ENCODE measurements around the gene CCDC43.
"Not testable (repeated sequence)": the region's sequence is repeated elsewhere in the genome, so short reads cannot be mapped to it uniquely, and the experiment has no call there.

The CCDC43 gene

DNA sequence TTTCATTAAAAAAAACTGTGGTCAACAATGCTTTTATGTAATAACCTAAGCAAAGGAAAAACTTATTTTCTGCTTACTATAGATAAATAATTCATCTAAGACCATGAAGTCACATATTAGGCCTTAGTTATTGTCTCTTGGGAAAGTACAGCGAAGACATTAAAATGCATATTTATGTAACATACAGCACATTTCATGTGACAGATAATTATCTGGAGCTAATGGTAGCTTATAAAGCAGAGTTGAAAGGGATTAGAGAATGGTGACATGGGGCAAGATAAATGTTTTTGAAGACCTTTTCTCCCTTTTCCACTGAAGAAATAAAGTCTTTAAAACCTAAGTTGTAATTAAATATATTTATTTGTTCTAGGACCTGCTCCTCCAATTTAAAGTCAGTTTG, 23.6 kb downstream of the CCDC43 start:
- DNase-seq: no peak

- DNase-seq: no peak
Measured at GRCh38 chr17:44664867-44665266, 24.7 kb downstream of the CCDC43 start.

GRCh38 chr17:44663095-44663494, 26.5 kb downstream of the CCDC43 start:
- no peak for DNase-seq

- DNase-seq: no peak
Measured at GRCh38 chr17:44661835-44662234, 27.7 kb downstream of the CCDC43 start.

DNA sequence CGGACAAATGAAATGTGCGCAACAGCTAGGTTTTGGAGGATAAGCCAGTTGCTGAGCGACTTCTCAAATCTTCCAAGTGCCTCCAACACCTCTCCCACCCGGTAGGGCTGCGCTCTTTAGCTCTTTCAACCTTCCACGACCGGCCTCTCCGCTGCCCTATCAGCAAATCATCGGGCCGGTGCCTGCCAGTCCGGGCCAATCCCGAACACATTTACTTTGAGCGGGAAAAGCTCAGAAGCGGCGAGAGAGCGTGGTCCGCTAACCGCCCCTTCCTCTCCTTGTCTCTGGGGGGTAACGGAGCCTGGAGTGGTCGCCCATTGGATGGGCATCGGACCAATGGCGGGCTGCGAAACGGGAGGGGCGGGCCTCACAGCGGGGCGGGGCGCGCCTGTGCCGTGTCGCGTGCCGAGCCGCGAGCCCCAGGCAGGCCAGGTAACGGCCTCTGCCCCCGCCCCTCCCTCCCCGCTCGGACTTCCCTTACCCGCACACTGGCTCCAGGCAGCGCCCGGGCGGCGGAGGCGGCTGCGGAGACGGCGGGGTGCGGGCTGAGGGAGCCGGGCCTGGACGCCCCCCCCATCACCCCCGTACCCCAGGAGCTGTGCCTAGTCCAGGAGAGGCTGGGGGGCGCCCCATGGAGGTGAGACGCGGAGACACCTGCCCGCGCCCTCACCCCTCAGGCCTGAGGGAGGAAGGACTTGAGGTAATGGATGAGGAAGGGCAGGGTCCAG, 33.4 kb downstream of the CCDC43 start, which contains the start of gene MEIOC:
Gene MEIOC, plus strand, starts transcription at position 486 of the 728 bp plus-strand sequence. Its CDS starts 146 bp downstream, at position 632.
- peak; percentile 78 to 88 for DNase-seq

DNA sequence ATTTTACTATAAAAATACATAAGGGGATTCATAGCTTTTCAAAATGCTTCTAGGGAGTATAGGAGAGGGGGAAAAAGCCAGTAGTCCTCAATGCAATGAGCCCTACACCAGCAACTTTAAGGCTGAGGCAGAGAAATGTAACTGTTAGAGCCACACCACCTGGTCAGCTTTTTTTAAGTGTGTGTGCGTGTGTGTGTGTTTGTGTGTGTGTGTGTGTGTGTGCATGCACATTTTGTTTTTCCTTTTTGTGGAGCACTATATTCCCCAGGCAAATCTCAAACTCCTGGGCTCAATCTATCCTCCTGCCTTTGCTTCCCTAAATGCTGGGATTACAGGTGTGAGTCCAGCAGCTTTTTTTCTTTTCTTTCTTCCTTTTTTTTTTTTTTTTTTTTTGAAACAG, 35.6 kb downstream of the CCDC43 start:
- no peak for DNase-seq

- DNase-seq: no peak
Measured at GRCh38 chr17:44653384-44653783, 36.2 kb downstream of the CCDC43 start.

GRCh38 chr17:44652727-44653126, 36.8 kb downstream of the CCDC43 start:
- no peak for DNase-seq

- no peak for DNase-seq
Measured at GRCh38 chr17:44651228-44651627, 38.3 kb downstream of the CCDC43 start.

GRCh38 chr17:44648963-44649362, 40.6 kb downstream of the CCDC43 start:
- no peak for DNase-seq

GRCh38 chr17:44647736-44648135, 41.8 kb downstream of the CCDC43 start:
- DNase-seq: no peak

DNA sequence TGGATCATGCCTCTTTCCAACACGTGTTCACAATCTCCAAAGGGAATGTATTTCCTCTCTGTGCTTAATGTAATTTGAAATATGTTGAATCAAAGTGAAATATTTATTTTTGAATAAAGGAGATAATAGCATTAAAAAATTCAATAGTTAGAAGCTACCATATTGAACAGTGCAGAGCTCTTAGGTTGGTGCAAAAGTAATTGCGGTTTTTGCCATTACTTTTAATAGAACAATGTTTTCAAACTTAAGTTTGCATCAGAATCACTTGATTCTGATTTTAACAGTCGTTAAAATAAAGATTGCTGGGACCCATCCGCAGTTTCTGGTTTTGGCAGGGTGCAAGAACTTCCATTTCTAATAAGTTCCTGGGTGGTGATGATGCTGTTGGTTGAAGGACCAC, 43.3 kb downstream of the CCDC43 start:
- DNase-seq: no peak

DNA sequence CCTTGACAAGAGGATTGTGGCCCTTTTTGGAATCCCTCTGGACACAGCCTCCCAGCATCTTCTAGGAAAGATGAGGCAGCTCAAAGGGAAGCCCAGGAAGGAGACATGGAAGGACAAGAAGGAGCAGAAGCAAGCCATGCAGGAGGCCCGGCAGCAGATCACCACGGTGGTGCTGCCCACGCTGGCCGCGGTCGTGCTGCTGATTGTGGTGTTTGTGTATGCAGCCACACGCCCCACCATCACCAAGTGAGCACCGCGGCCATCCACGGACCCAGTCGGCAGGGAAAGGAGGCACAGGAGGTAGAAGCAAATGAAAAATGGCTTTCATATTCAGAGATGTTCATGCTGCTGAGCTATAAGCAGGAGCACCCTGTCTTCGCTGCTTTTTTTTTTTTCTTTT, 44.2 kb downstream of the CCDC43 start:
- DNase-seq: no peak

DNA sequence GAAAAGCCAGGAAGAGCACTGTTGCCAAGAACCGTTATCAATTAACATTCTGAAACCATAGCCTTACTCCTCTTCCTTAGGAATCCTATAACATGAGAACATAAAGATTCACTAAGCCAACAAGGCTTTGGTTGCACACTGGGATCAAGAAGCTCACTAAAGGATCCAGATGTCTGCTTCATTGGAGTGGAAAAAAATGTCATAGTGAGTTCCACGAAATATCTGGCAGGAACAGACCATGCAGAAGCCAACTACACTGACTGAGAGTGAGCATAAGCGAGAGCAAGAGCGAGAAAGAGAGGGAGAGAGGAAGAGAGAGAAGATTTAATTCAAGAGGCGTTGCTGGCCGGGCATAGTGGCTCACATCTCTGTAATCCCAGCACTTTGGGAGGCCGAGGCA, 46.7 kb downstream of the CCDC43 start:
- no peak for DNase-seq

- DNase-seq: no peak
Measured at GRCh38 chr17:44637066-44637465, 52.5 kb downstream of the CCDC43 start.

DNA sequence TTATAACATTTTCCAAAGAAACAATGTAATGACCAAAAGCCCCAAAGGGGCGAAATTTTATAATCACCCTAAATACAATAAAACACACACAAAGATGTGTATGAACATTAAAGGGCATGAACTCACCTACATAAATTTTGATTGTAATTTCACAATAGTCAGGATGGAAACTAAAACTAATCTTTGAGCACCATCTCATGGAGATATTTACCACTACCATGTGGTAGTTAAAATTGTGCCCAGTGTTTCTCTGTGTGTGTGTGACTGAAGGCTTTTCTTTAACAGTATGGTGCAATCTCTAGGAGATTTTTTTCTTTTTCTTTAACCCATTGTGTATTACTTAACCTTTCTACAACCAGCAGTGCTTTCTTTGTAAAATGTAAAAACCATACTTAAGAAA, 53.0 kb downstream of the CCDC43 start:
- DNase-seq: peak in 1 of 2 experiments; percentile 34

GRCh38 chr17:44634401-44634800, 55.2 kb downstream of the CCDC43 start:
- DNase-seq: not testable (repeated sequence)

- no peak for DNase-seq
Measured at GRCh38 chr17:44633998-44634397, 55.6 kb downstream of the CCDC43 start.

- no peak for DNase-seq
Measured at GRCh38 chr17:44630703-44631102, 58.9 kb downstream of the CCDC43 start.

- no peak for DNase-seq
Measured at GRCh38 chr17:44629314-44629713, 60.3 kb downstream of the CCDC43 start.

GRCh38 chr17:44628243-44629188, 61.1 kb downstream of the CCDC43 start:
- DNase-seq: no peak

DNA sequence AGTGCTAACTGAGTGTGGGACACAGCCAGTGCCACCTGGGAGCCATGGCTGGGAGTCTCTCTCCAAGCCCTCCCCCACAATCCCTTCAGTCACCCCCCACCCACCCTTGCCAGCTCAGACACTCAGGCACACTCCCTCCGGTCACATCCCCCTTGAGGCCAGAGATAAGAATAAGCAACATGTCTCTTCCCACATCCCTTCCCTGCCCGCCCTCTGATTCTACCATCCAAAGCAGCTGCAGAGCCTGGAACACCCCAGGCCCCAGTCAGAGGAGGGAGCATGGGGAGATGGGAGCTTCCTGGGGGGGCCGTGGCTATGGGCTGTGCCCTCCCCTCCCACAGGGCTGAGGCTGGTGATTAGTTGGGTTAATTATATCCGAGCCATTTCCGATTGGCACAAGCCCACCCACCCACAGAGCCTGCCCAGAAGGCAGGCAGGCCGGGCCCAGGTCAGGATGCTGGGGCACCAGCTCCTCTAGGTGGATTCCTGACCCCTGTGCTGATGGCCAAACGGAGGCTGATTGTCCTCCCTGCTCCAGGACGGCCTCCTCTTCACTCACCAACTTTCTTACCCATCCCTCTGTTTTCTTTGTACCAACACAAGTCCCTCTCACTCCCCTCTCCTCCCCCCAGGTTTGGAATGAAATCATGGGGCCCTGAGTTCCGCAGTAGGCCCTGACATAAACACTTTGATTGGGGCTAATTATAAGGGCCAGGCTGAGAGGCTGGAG, 61.9 kb downstream of the CCDC43 start:
- no peak for DNase-seq
